ENCODE data around the gene GSTT4.

DNA sequence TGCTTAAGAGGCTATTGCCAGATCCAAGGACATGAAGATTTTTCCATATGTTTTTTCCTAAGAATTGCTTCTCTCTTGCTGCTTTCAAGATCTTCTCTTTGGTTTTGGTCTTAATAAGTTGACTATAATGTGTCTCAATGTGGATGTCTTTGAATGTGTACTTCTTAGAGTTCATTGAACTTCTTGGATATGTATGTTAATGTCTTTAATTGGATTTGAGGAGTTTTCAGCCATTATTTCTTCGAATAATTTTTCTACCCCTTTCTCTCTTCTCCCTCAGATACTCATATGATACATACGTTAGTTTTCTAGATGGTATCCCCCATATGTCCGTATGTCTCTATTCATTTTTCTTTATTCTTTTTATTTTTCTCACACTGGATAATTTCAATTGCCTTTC, 19.1 kb upstream of the GSTT4 start:
- TF ChIP-seq, protein P1, sequence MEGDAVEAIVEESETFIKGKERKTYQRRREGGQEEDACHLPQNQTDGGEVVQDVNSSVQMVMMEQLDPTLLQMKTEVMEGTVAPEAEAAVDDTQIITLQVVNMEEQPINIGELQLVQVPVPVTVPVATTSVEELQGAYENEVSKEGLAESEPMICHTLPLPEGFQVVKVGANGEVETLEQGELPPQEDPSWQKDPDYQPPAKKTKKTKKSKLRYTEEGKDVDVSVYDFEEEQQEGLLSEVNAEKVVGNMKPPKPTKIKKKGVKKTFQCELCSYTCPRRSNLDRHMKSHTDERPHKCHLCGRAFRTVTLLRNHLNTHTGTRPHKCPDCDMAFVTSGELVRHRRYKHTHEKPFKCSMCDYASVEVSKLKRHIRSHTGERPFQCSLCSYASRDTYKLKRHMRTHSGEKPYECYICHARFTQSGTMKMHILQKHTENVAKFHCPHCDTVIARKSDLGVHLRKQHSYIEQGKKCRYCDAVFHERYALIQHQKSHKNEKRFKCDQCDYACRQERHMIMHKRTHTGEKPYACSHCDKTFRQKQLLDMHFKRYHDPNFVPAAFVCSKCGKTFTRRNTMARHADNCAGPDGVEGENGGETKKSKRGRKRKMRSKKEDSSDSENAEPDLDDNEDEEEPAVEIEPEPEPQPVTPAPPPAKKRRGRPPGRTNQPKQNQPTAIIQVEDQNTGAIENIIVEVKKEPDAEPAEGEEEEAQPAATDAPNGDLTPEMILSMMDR (conservative IDR thresholded peaks at IDR 0.05 in 1 of 2, IDR thresholded peaks at IDR 0.05 in 1 of 2; ENCODE audit: extremely low read depth in 1 of 2, insufficient read depth in 1 of 2, low read depth in 1 of 2, low read length in 2 of 2): no peak
- TF ChIP-seq EZH2 (IDR thresholded peaks at IDR 0.05; ENCODE audit: borderline replicate concordance, low read length): no peak

All from mammary epithelial cell (primary cell).